Measurements from ENCODE around the gene APOH.

DNA sequence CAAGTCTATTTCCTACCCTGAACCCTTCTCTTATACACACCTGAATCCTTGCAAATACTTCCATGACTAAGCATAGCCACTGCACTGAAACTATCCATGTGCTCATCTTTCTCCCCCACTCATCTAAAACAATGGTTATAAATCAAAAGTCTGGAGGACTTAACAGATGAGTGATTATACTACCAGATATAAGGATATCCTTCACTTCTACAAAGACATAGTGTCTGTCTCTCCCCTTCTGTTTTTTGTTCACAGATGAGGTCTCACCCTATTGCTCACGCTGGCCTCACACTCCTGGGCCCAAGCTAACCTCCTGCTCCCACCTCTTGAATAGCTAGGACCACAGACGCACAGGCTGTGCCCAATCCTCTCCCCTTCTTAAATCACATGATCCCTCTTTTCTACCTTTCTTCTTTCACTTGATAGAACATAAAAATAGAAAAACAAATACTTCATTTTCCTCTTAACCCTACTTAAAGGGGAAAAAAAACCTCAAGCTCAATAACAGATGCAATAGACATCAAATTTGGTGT, 56.5 kb downstream of the APOH start:
- TF ChIP-seq SUZ12 (IDR thresholded peaks at IDR 0.05; ENCODE audit: extremely low read depth, insufficient read depth, insufficient read length) (no peak), YY1 (IDR thresholded peaks at IDR 0.05; ENCODE audit: insufficient read depth, insufficient read length) (no peak), ZNF274 (IDR thresholded peaks at IDR 0.05; ENCODE audit: low read depth, low read length) (no peak)

All from NT2/D1 (cell line).